Measurements from ENCODE around the gene OSCP1.

DNA sequence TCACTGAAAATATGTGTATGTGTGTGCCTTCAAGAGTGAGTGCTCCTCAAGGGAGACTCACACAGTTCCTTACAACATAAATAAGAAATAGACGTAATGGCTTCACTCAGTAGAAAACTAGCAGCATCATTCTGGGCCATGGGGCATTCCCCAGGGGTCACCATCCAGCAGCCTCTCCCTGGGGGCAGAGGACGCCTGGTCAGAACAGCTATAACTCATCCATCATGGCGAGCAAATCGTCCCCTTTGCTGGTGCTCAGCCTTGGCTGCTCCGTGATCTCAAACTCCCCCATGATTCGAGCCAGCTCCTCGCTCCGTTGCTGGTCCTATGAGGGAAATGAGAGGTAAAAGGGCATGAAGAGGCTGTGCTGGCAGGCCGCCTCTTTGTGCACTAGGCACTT is 32.3 kb downstream of the OSCP1 start:
- TF ChIP-seq CTCF (IDR thresholded peaks at IDR 0.05): no peak
- TF ChIP-seq POLR2AphosphoS5 (IDR thresholded peaks at IDR 0.05): no peak
- TF ChIP-seq POLR2A (IDR thresholded peaks at IDR 0.05; ENCODE audit: low read depth): no peak

Measured in esophagus muscularis mucosa (tissue), 3 donors.